Endothelial cell of umbilical vein (primary cell): ENCODE measurements around the gene EHD2. TPM values are rescaled to one million over a fixed set of nuclear protein-coding genes. Genes with fewer than 3 reads are reported as not detected.
A peak's percentile ranks its signal among the peaks of the same experiment; 100 is the strongest.
"Not testable (repeated sequence)": the region's sequence is repeated elsewhere in the genome, so short reads cannot be mapped to it uniquely, and the experiment has no call there.

Source experiments
- BruUV-seq: library from RNA; stranded (reverse); fragments of 400-500 nt; replicated peaks from 2 replicates; lab custom pipeline; 2021; lab: Mats Ljungman, UMichigan
- CTCF ChIA-PET: fragments of 300-600, 350-600 bp; sonication (Branson Sonifier 250); formaldehyde crosslinking; loops from one replicate; lab custom pipeline; 2021; ENCODE audit warnings: antibody characterized with exemption, inconsistent platforms; lab: Charles Lee
- POLR2A ChIA-PET: fragments of 300-600, 350-600 bp; sonication (Branson Sonifier 250); formaldehyde crosslinking; loops from one replicate; lab custom pipeline; 2021; ENCODE audit warnings: antibody characterized with exemption, inconsistent platforms; lab: Charles Lee
- DNase-seq: peaks from one replicate; pipeline ENCODE4 v3.0.0-alpha.2; 2011; ENCODE audit warnings: low read depth, low spot score
- FAIRE-seq: peaks from 2 replicates; lab custom pipeline; 2011; peaks lifted over from hg19 to GRCh38; lab: Jason Lieb, UNC
- H2AFZ ChIP-seq: 2 replicates; pipeline ENCODE4 v1.6.0; 2012; ENCODE audit warnings: low read depth, low read length, control low read depth, inconsistent platforms
- H3K27ac ChIP-seq: 2 replicates; pipeline ENCODE4 v1.5.1; 2011; ENCODE audit warnings: low read depth, mild to moderate bottlenecking, control low read depth, low read length, moderate library complexity; ENCODE audit not compliant: insufficient read depth
- H3K27me3 ChIP-seq, 2 experiments: 2 replicates each; pipeline versions ENCODE4 v1.6.0 to v1.6.1; 2011; ENCODE audit warnings: low read length in 2 of 2, mixed read lengths in 1 of 2; ENCODE audit not compliant: control insufficient read depth in 2 of 2, insufficient read depth in 2 of 2
- H3K36me3 ChIP-seq, 2 experiments: 2 replicates in 1 of 2; 3 replicates in 1 of 2; pipeline ENCODE4 v1.5.1; 2011; ENCODE audit warnings: low read length in 2 of 2, mild to moderate bottlenecking in 1 of 2, moderate library complexity in 1 of 2; ENCODE audit not compliant: control insufficient read depth in 2 of 2, insufficient read depth in 2 of 2; ENCODE audit errors: extremely low read depth in 1 of 2
- H3K4me1 ChIP-seq: 3 replicates; pipeline ENCODE4 v1.5.1; 2011; ENCODE audit warnings: mild to moderate bottlenecking, low read length; ENCODE audit not compliant: control insufficient read depth, insufficient read depth; ENCODE audit errors: extremely low read depth
- H3K4me2 ChIP-seq: 2 replicates; pipeline ENCODE4 v1.6.1; 2011; ENCODE audit warnings: low read length, control low read depth, mixed read lengths; ENCODE audit not compliant: insufficient read depth
- H3K4me3 ChIP-seq, 3 experiments: fragments of 200-600 bp in 1 of 3; sonication (generic), shearing (Covaris generic) in 1 of 3; replicated peaks in 1 of 3; 2 replicates each; pipeline ENCODE4 v1.5.1; 2011 to 2016; ENCODE audit warnings: control low read depth in 3 of 3, low read length in 3 of 3, mild to moderate bottlenecking in 2 of 3, inconsistent platforms in 1 of 3, low read depth in 1 of 3, moderate library complexity in 1 of 3; ENCODE audit not compliant: insufficient read depth in 1 of 3
- H3K79me2 ChIP-seq: 2 replicates; pipeline ENCODE4 v1.6.0; 2012; ENCODE audit warnings: low read length, inconsistent platforms; ENCODE audit not compliant: control insufficient read depth, insufficient read depth
- H3K9ac ChIP-seq: replicated peaks from 2 replicates; pipeline ENCODE3; 2011; ENCODE audit warnings: low read length, control low read depth; ENCODE audit not compliant: insufficient read depth; ENCODE audit errors: extremely low read depth
- H3K9me1 ChIP-seq: replicated peaks from 3 replicates; pipeline ENCODE4 v1.6.0; 2011; ENCODE audit warnings: mild to moderate bottlenecking, low read length; ENCODE audit not compliant: control insufficient read depth, insufficient read depth; ENCODE audit errors: extremely low read depth
- H3K9me3 ChIP-seq: replicated peaks from 2 replicates; pipeline ENCODE4 v1.5.1; 2012; ENCODE audit warnings: low read length, inconsistent platforms; ENCODE audit not compliant: control insufficient read depth, insufficient read depth
- H4K20me1 ChIP-seq: replicated peaks from 2 replicates; pipeline ENCODE3; 2011; ENCODE audit warnings: mild to moderate bottlenecking, low read length; ENCODE audit not compliant: control insufficient read depth, insufficient read depth; ENCODE audit errors: extremely low read depth
- FOS ChIP-seq: IDR thresholded peaks from 2 replicates; pipeline ENCODE4 v1.6.1; 2011; ENCODE audit warnings: mild to moderate bottlenecking, low read length, moderate library complexity, borderline replicate concordance; ENCODE audit not compliant: insufficient read depth
- JUN ChIP-seq: IDR thresholded peaks from 2 replicates; pipeline ENCODE4 v1.6.1; 2011; ENCODE audit warnings: borderline replicate concordance, low read depth; ENCODE audit not compliant: insufficient read length, insufficient read depth
- MYC ChIP-seq: IDR thresholded peaks from one replicate; pipeline ENCODE4 v1.6.1; 2011; ENCODE audit warnings: mild to moderate bottlenecking, low read depth, low read length
- POLR2A ChIP-seq: IDR thresholded peaks from 2 replicates; pipeline ENCODE4 v1.6.1; 2012; ENCODE audit warnings: low read depth, mild to moderate bottlenecking, control low read depth, low read length
- POLR2AphosphoS5 ChIP-seq: IDR thresholded peaks from 2 replicates; pipeline ENCODE4 v1.6.1; 2012; ENCODE audit warnings: low read depth, mild to moderate bottlenecking, control low read depth, low read length, moderate library complexity; ENCODE audit not compliant: insufficient read depth
- dilution Hi-C: fragments of 300-500 bp; cut with MboI; formaldehyde crosslinking; loops from one replicate; pipeline ENCODE4 v1.15.0; 2019; ENCODE audit warnings: low sequenced_read_pairs; ENCODE audit not compliant: extremely low pct_ligation_motif_present
- intact Hi-C: fragments of 100-400 bp; cut with micrococcal nuclease; formaldehyde crosslinking; loops from one replicate; pipeline ENCODE4 v1.10.0; 2022
- polyA plus RNA-seq, 4 experiments: library from polyadenylated mRNA; depleted of rRNA in 3 of 4; stranded (reverse) in 3 of 4; unstranded in 1 of 4; fragments of >200 nt; gene quantifications; 2 replicates each; pipeline versions ENCODE4 v1.2.1 to v1.2.3, GENCODE V29; 2011 to 2012; ENCODE audit warnings: missing spikeins in 1 of 4
- total RNA-seq: library from RNA; stranded (reverse); gene quantifications from 2 replicates; pipeline ENCODE4 v1.2.3, GENCODE V29; 2021
- TF ChIP-seq, protein P1 (sequence below), 2 donors: IDR thresholded peaks; 1 replicate in 1 of 2; 2 replicates in 1 of 2; pipeline ENCODE4 v1.5.1; 2011; ENCODE audit warnings: low read length in 2 of 2, mild to moderate bottlenecking in 2 of 2, moderate library complexity in 2 of 2, control low read depth in 1 of 2, inconsistent platforms in 1 of 2, low read depth in 1 of 2; ENCODE audit not compliant: insufficient read depth in 1 of 2; ENCODE audit errors: extremely low read depth in 1 of 2

The EHD2 gene
- total and polyA plus RNA-seq, 2 donors (not counting 3 experiments of a cell fraction or from before 2014, with no cell fraction given), result 110 to 220 TPM

DNA sequence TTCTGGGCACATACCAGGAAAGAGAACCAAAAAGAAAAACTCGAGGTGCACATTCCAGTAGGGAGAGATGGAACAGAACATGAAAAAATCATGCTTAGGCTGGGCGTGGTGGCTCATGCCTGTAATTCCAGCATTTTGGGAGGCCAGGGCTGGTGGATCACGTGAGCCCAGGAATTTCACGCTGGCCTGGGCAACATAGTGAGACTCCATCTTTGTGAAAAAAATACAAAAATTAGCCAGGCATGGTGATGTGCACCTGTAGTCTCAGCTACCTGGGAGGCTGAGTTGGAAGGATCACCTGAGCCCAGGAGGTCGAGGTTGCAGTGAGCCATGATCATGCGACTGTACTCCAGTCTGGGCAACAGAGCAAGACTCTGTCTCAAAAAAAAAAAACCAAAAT, 58.1 kb downstream of the EHD2 start:
- H3K36me3 ChIP-seq, CTCF ChIA-PET, H3K4me2 ChIP-seq, BruUV-seq, H3K4me1 ChIP-seq, POLR2A ChIA-PET, H3K9me1 ChIP-seq, FAIRE-seq, H3K27ac ChIP-seq, H2AFZ ChIP-seq, H4K20me1 ChIP-seq, dilution Hi-C loops, intact Hi-C loops, H3K9me3 ChIP-seq, H3K9ac ChIP-seq, H3K27me3 ChIP-seq, DNase-seq, H3K79me2 ChIP-seq, H3K4me3 ChIP-seq: not testable (repeated sequence)

DNA sequence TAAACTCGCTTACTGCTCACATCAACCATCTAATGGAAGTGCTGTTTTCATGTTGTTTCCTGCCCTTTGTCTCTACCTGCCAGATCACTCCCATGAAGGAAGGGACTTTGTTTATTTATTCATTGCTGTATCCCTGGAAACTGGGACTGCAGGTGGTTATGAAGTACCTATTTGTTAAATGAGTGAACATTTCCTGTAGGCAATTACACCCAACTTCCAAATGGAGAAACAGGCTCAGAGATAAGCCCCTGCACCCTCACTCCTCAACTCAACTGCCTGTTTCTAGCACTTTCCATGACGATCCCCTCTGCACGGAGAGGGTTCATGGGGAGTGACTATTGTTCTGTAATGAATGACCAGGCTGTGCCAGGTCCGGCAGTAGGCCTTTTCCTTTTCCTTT, 63.3 kb downstream of the EHD2 start:
- no peak overlapping the region for H3K9ac ChIP-seq
- peak overlapping the region; percentile 34 for H3K27ac ChIP-seq
- no peaks in the 10 kb centered on the region for H3K9me1 ChIP-seq
- peaks cover 29% of the 10 kb centered on the region for H3K79me2 ChIP-seq
- H3K4me3 ChIP-seq, result no peak overlapping the region
- CTCF ChIA-PET, result interaction anchor here (2.1 kb wide), 1 partner anchor 11 kb away, joined by 13 read pairs; no protein-coding TSS in a partner anchor
- no peak overlapping the region for H3K4me2 ChIP-seq
- H3K36me3 ChIP-seq, result peaks cover 0 to 5% of the 10 kb centered on the region in 2 experiments
- TF ChIP-seq, protein P1, sequence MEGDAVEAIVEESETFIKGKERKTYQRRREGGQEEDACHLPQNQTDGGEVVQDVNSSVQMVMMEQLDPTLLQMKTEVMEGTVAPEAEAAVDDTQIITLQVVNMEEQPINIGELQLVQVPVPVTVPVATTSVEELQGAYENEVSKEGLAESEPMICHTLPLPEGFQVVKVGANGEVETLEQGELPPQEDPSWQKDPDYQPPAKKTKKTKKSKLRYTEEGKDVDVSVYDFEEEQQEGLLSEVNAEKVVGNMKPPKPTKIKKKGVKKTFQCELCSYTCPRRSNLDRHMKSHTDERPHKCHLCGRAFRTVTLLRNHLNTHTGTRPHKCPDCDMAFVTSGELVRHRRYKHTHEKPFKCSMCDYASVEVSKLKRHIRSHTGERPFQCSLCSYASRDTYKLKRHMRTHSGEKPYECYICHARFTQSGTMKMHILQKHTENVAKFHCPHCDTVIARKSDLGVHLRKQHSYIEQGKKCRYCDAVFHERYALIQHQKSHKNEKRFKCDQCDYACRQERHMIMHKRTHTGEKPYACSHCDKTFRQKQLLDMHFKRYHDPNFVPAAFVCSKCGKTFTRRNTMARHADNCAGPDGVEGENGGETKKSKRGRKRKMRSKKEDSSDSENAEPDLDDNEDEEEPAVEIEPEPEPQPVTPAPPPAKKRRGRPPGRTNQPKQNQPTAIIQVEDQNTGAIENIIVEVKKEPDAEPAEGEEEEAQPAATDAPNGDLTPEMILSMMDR (IDR thresholded peaks at IDR 0.05; ENCODE audit: extremely low read depth in 1 of 2, insufficient read depth in 1 of 2, low read depth in 1 of 2, low read length in 2 of 2), result no peak
- no peak for TF ChIP-seq POLR2A
- TF ChIP-seq MYC, result no peak
- TF ChIP-seq JUN, result no peak
- no peak for TF ChIP-seq POLR2AphosphoS5
- TF ChIP-seq FOS, result no peak
- no TSS peak for BruUV-seq
- POLR2A ChIA-PET, result no interaction called here
- FAIRE-seq (no peak), DNase-seq (peak; percentile 91)
- no peak overlapping the region for H2AFZ ChIP-seq
- H3K9me3 ChIP-seq, result no peaks in the 10 kb centered on the region
- intact Hi-C loops (no loop called here), dilution Hi-C loops (no loop called here)
- no peaks in the 10 kb centered on the region for H4K20me1 ChIP-seq
- no peaks in the 10 kb centered on the region for H3K27me3 ChIP-seq
- peaks cover 14% of the 10 kb centered on the region for H3K4me1 ChIP-seq

DNA sequence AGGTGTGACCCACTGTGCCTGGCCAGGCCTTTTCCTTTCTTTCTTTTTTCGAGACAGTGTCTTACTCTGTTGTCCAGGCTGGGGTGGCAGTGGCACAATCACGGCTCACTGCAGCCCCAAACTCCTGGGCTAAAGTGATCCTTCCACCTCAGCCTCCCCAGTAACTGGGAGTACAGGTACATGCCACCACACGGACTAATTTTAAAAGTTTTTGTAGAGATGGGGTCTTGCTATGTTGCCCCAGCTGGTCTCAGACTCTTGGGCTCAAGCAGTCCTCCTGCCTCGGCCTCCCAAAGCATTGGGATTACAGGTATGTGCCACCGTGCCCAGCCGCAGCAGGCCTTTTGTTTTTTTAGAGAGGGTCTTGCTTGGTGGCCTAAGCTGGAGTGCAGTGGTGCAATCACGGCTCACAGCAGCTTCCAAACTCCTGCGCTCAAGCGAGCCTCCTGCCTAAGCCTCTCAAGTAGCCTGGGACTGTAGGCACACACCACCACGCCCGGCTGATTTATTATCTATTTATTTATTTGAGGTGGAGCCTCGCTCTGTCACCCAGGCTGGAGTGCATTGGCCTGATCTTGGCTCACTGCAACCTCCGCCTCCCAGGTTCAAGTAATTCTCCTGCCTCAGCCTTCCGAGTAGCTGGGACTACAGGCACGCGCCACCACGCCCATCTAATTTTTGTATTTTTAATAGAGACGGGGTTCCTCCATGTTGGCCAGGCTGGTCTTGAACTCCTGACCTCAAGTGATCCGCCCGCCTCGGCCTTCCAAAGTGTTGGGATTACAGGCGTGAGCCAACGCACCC, 64.2 kb downstream of the EHD2 start:
- dilution Hi-C loops, POLR2A ChIA-PET, H3K9me1 ChIP-seq, FAIRE-seq, H3K9me3 ChIP-seq, DNase-seq, H3K27me3 ChIP-seq, H4K20me1 ChIP-seq: not testable (repeated sequence)
- H3K4me1 ChIP-seq, result peaks cover 14% of the 10 kb centered on the region
- H3K4me2 ChIP-seq, result peak overlapping the region; percentile 45
- intact Hi-C loops, result loop anchor here (1.0 kb wide), 1 partner anchor 11 kb away; no protein-coding TSS in a partner anchor
- H3K36me3 ChIP-seq, result peaks cover 0 to 13% of the 10 kb centered on the region in 2 experiments
- peak overlapping the region; percentile 85 to 93 (median 89) for H3K4me3 ChIP-seq
- BruUV-seq, result TSS peak; percentile 59
- H3K9ac ChIP-seq, result peak overlapping the region; percentile 93
- peak overlapping the region; percentile 34 for H3K27ac ChIP-seq
- peak overlapping the region; percentile 96 for H2AFZ ChIP-seq
- CTCF ChIA-PET, result interaction anchor here (0.6 to 1.0 kb wide), 3 partner anchors 12 to 64 kb away, joined by 3 to 6 read pairs (median 5); partner anchors contain the start of gene EHD2
- peaks cover 30% of the 10 kb centered on the region for H3K79me2 ChIP-seq
